Loucy (cell line): Measurements from ENCODE around the gene TUFT1.

Source experiments
- H2AFZ ChIP-seq: fragments of 200-600 bp; sonication (generic); 2 replicates; pipeline ENCODE4 v1.6.0; 2016; ENCODE audit warnings: antibody characterized with exemption, mild to moderate bottlenecking, low read length, moderate library complexity
- H3F3A ChIP-seq: fragments of 200-600 bp; 2 replicates; pipeline ENCODE4 v1.6.0; 2016; ENCODE audit warnings: antibody characterized with exemption, low read depth, mild to moderate bottlenecking
- H3K27me3 ChIP-seq: fragments of 200-600 bp; sonication (generic); 2 replicates; pipeline ENCODE4 v1.6.1; 2014; ENCODE audit warnings: low read length, mild to moderate bottlenecking; ENCODE audit not compliant: insufficient read depth, poor library complexity, severe bottlenecking
- H3K36me3 ChIP-seq: fragments of 200-600 bp; sonication (generic); 2 replicates; pipeline ENCODE4 v1.6.1; 2016; ENCODE audit warnings: low read length; ENCODE audit not compliant: insufficient read depth
- H3K4me1 ChIP-seq: fragments of 200-600 bp; sonication (generic); 2 replicates; pipeline ENCODE4 v1.5.1; 2014; ENCODE audit warnings: low read length, mild to moderate bottlenecking; ENCODE audit not compliant: insufficient read depth, poor library complexity, severe bottlenecking
- H3K4me2 ChIP-seq: fragments of 200-600 bp; sonication (generic); 2 replicates; pipeline ENCODE4 v1.6.0; 2014; ENCODE audit warnings: antibody characterized with exemption, low read length, low read depth, mild to moderate bottlenecking; ENCODE audit not compliant: poor library complexity, severe bottlenecking
- H3K4me3 ChIP-seq: fragments of 200-600 bp; sonication (generic); 2 replicates; pipeline ENCODE4 v1.5.1; 2014; ENCODE audit warnings: low read length, mild to moderate bottlenecking, mixed read lengths; ENCODE audit not compliant: poor library complexity, severe bottlenecking
- H3K79me2 ChIP-seq: fragments of 200-600 bp; sonication (generic); 2 replicates; pipeline ENCODE4 v1.6.1; 2014; ENCODE audit warnings: low read length; ENCODE audit not compliant: insufficient read depth
- H3K9ac ChIP-seq: fragments of 200-600 bp; sonication (generic); 2 replicates; pipeline ENCODE4 v1.6.0; 2014; ENCODE audit warnings: mild to moderate bottlenecking, low read depth, low read length, moderate library complexity; ENCODE audit not compliant: poor library complexity, severe bottlenecking
- H3K9me2 ChIP-seq: fragments of 200-600 bp; sonication (generic); replicated peaks from 2 replicates; pipeline ENCODE4 v1.6.1; 2016; ENCODE audit warnings: low read depth, low read length, mixed read lengths
- H3K9me3 ChIP-seq: fragments of 200-600 bp; sonication (generic); 2 replicates; pipeline ENCODE4 v1.6.1; 2014; ENCODE audit warnings: mild to moderate bottlenecking, antibody characterized with exemption, low read length, low read depth; ENCODE audit not compliant: insufficient read depth
- H4K20me1 ChIP-seq: fragments of 200-600 bp; sonication (generic); 2 replicates; pipeline ENCODE4 v1.6.0; 2014; ENCODE audit warnings: antibody characterized with exemption, low read length, mild to moderate bottlenecking; ENCODE audit not compliant: insufficient read depth, poor library complexity, severe bottlenecking
- CTCF ChIP-seq: fragments of 200-600 bp; sonication (generic); conservative IDR thresholded peaks from 2 replicates; pipeline ENCODE4 v1.5.1; 2014; ENCODE audit warnings: mild to moderate bottlenecking, antibody characterized with exemption, low read length
- EZH2phosphoT487 ChIP-seq: fragments of 200-600 bp; IDR thresholded peaks from 2 replicates; pipeline ENCODE4 v1.6.1; 2018; ENCODE audit warnings: antibody characterized with exemption, mild to moderate bottlenecking, moderate library complexity, borderline replicate concordance

The TUFT1 gene

GRCh38 chr1:151562661-151563060 is 22.6 kb downstream of the TUFT1 start:
- Histone ChIP-seq H2AFZ (no peak overlapping the region), H3K4me1 (no peaks in the 10 kb centered on the region), H3K36me3 (no peaks in the 10 kb centered on the region), H3K4me2 (no peak overlapping the region), H3K9me3 (no peaks in the 10 kb centered on the region), H3K4me3 (no peak overlapping the region), H3K9ac (no peak overlapping the region), H3K27me3 (no peaks in the 10 kb centered on the region), H3K79me2 (no peaks in the 10 kb centered on the region), H3K9me2 (no peaks in the 10 kb centered on the region), H4K20me1 (no peaks in the 10 kb centered on the region), H3F3A (no peaks in the 10 kb centered on the region)
- TF ChIP-seq EZH2phosphoT487 (no peak), CTCF (no peak)

GRCh38 chr1:151563376-151563775 is 23.3 kb downstream of the TUFT1 start:
- no peaks in the 10 kb centered on the region for H3K36me3 ChIP-seq
- H3K9ac ChIP-seq = no peak overlapping the region
- H3K4me3 ChIP-seq = no peak overlapping the region
- TF ChIP-seq CTCF (no peak), EZH2phosphoT487 (no peak)
- H2AFZ ChIP-seq = no peak overlapping the region
- H3K4me2 ChIP-seq = no peak overlapping the region
- H3K9me3 ChIP-seq = no peaks in the 10 kb centered on the region
- no peaks in the 10 kb centered on the region for H3F3A ChIP-seq
- no peaks in the 10 kb centered on the region for H3K4me1 ChIP-seq
- H3K79me2 ChIP-seq = no peaks in the 10 kb centered on the region
- H3K9me2 ChIP-seq = no peaks in the 10 kb centered on the region
- no peaks in the 10 kb centered on the region for H4K20me1 ChIP-seq
- no peaks in the 10 kb centered on the region for H3K27me3 ChIP-seq

- Histone ChIP-seq H3K27me3 (no peaks in the 10 kb centered on the region), H2AFZ (no peak overlapping the region), H3K4me3 (no peak overlapping the region), H3K9me2 (no peaks in the 10 kb centered on the region), H3F3A (no peaks in the 10 kb centered on the region), H3K36me3 (no peaks in the 10 kb centered on the region), H3K4me2 (no peak overlapping the region), H3K4me1 (no peaks in the 10 kb centered on the region), H3K79me2 (no peaks in the 10 kb centered on the region), H4K20me1 (no peaks in the 10 kb centered on the region), H3K9me3 (no peaks in the 10 kb centered on the region), H3K9ac (no peak overlapping the region)
- TF ChIP-seq CTCF (no peak), EZH2phosphoT487 (no peak)
Observed at GRCh38 chr1:151565502-151566189, 25.5 kb downstream of the TUFT1 start.
